ENCODE results near the gene IL31RA.
A peak's percentile ranks its signal among the peaks of the same experiment; 100 is the strongest.

Gene IL31RA

GRCh38 chr5:55852503-55852902, 1.3 kb downstream of the IL31RA start:
- FAIRE-seq (no peak), DNase-seq (ENCODE audit: insufficient read length, low spot score) (no peak)
- no peak for TF ChIP-seq POLR2A (IDR thresholded peaks at IDR 0.05; ENCODE audit: low read depth, low read length)

GRCh38 chr5:55853041-55853670, 2.0 kb downstream of the IL31RA start:
- peak; percentile 52 for FAIRE-seq
- no peak for TF ChIP-seq POLR2A (IDR thresholded peaks at IDR 0.05; ENCODE audit: low read depth, low read length)
- no peak for DNase-seq (ENCODE audit: insufficient read length, low spot score)

- FAIRE-seq, result peak; percentile 58
- TF ChIP-seq POLR2A (IDR thresholded peaks at IDR 0.05; ENCODE audit: low read depth, low read length), result no peak
- DNase-seq (ENCODE audit: insufficient read length, low spot score), result no peak
These were observed 2.7 kb downstream of the IL31RA start for GRCh38 chr5:55853818-55854217.

GRCh38 chr5:55855509-55855908, 4.4 kb downstream of the IL31RA start:
- FAIRE-seq, result no peak
- DNase-seq (ENCODE audit: insufficient read length, low spot score), result no peak
- no peak for TF ChIP-seq POLR2A (IDR thresholded peaks at IDR 0.05; ENCODE audit: low read depth, low read length)

GRCh38 chr5:55856516-55857246, 5.5 kb downstream of the IL31RA start:
- no peak for FAIRE-seq
- DNase-seq (ENCODE audit: insufficient read length, low spot score), result no peak
- TF ChIP-seq POLR2A (IDR thresholded peaks at IDR 0.05; ENCODE audit: low read depth, low read length), result no peak

GRCh38 chr5:55857247-55857640, 6.1 kb downstream of the IL31RA start:
- TF ChIP-seq POLR2A (IDR thresholded peaks at IDR 0.05; ENCODE audit: low read depth, low read length), result no peak
- DNase-seq (ENCODE audit: insufficient read length, low spot score) (no peak), FAIRE-seq (no peak)

GRCh38 chr5:55858104-55858503, 6.9 kb downstream of the IL31RA start:
- DNase-seq (ENCODE audit: insufficient read length, low spot score) (no peak), FAIRE-seq (no peak)
- no peak for TF ChIP-seq POLR2A (IDR thresholded peaks at IDR 0.05; ENCODE audit: low read depth, low read length)

- TF ChIP-seq POLR2A (IDR thresholded peaks at IDR 0.05; ENCODE audit: low read depth, low read length), result no peak
- no peak for FAIRE-seq
These were observed 9.1 kb downstream of the IL31RA start for GRCh38 chr5:55860288-55860687.

GRCh38 chr5:55860709-55861108, 9.6 kb downstream of the IL31RA start:
- FAIRE-seq, result no peak
- TF ChIP-seq POLR2A (IDR thresholded peaks at IDR 0.05; ENCODE audit: low read depth, low read length), result no peak

More at GRCh38 chr5:55860288-55860687, 9.1 kb downstream of the IL31RA start:
- no peak for DNase-seq (ENCODE audit: insufficient read length, low spot score)

GRCh38 chr5:55864606-55865541, 13.7 kb downstream of the IL31RA start:
- no peak for FAIRE-seq
- TF ChIP-seq POLR2A (IDR thresholded peaks at IDR 0.05; ENCODE audit: low read depth, low read length), result no peak
- DNase-seq (ENCODE audit: insufficient read length, low spot score), result no peak

More at GRCh38 chr5:55860709-55861108, 9.6 kb downstream of the IL31RA start:
- no peak for DNase-seq (ENCODE audit: insufficient read length, low spot score)

- no peak for DNase-seq (ENCODE audit: insufficient read length, low spot score)
- FAIRE-seq, result no peak
- TF ChIP-seq POLR2A (IDR thresholded peaks at IDR 0.05; ENCODE audit: low read depth, low read length), result no peak
These were observed 14.7 kb downstream of the IL31RA start for GRCh38 chr5:55865831-55866230.

GRCh38 chr5:55866485-55866884, 15.3 kb downstream of the IL31RA start:
- FAIRE-seq, result no peak
- TF ChIP-seq POLR2A (IDR thresholded peaks at IDR 0.05; ENCODE audit: low read depth, low read length), result no peak
- no peak for DNase-seq (ENCODE audit: insufficient read length, low spot score)

- FAIRE-seq, result no peak
These were observed 15.8 kb downstream of the IL31RA start for GRCh38 chr5:55866934-55867333.

GRCh38 chr5:55868846-55869245, 17.7 kb downstream of the IL31RA start:
- peak; percentile 94 for FAIRE-seq
- peak; percentile 71 for DNase-seq (ENCODE audit: insufficient read length, low spot score)

More at GRCh38 chr5:55866934-55867333, 15.8 kb downstream of the IL31RA start:
- DNase-seq (ENCODE audit: insufficient read length, low spot score), result no peak
- TF ChIP-seq POLR2A (IDR thresholded peaks at IDR 0.05; ENCODE audit: low read depth, low read length), result no peak

More at GRCh38 chr5:55868846-55869245, 17.7 kb downstream of the IL31RA start:
- no peak for TF ChIP-seq POLR2A (IDR thresholded peaks at IDR 0.05; ENCODE audit: low read depth, low read length)
